Gastrocnemius medialis (tissue), 4 donors: ENCODE data around the gene ADCY5. TPM values are rescaled to one million over a fixed set of nuclear protein-coding genes. Genes with fewer than 3 reads are reported as not detected.

ENCODE experiments used
- ATAC-seq, 2 donors: fragments of 150-250 bp; one replicate each; pipeline ENCODE4 v1.9.1; 2016
- DNase-seq, 2 donors: peaks; one replicate each; pipeline ENCODE4 v3.0.0-alpha.2; 2019
- H3K27ac ChIP-seq, 4 donors: fragments of 200-600 bp; sonication (generic); 1 replicate in 1 of 4; 2 replicates in 3 of 4; pipeline ENCODE4 v1.5.1; 2016 to 2018; ENCODE audit warnings: mild to moderate bottlenecking in 2 of 4, moderate library complexity in 1 of 4
- H3K27me3 ChIP-seq, 3 donors: fragments of 200-600 bp; sonication (generic) in 2 of 3; 1 replicate in 1 of 3; 2 replicates in 2 of 3; pipeline versions ENCODE4 v1.5.1 to v1.6.0; 2016 to 2019; ENCODE audit warnings: mild to moderate bottlenecking in 1 of 3, moderate library complexity in 1 of 3
- H3K36me3 ChIP-seq, 2 donors: fragments of 200-600 bp; sonication (generic) in 1 of 2; one replicate each; pipeline ENCODE4 v1.5.1; 2017 to 2018
- H3K4me1 ChIP-seq, 2 donors: fragments of 200-600 bp; sonication (generic) in 1 of 2; one replicate each; pipeline ENCODE4 v1.5.1; 2016 to 2017; ENCODE audit warnings: mild to moderate bottlenecking in 2 of 2
- H3K4me3 ChIP-seq, 4 donors: fragments of 200-600 bp; sonication (generic) in 3 of 4; 1 replicate in 1 of 4; 2 replicates in 3 of 4; pipeline ENCODE4 v1.5.1; 2016 to 2019; ENCODE audit warnings: mild to moderate bottlenecking in 2 of 4
- H3K9me3 ChIP-seq, 3 donors: fragments of 200-600 bp; sonication (generic) in 2 of 3; 1 replicate in 1 of 3; 2 replicates in 2 of 3; pipeline ENCODE4 v1.5.1; 2016 to 2019
- CTCF ChIP-seq, 5 experiments: fragments of 450-650 bp in 3 of 5; fragments of 200-600 bp in 2 of 5; sonication (generic) in 2 of 5; IDR thresholded peaks in 4 of 5; conservative IDR thresholded peaks in 1 of 5; 1 replicate in 4 of 5; 2 replicates in 1 of 5; pipeline ENCODE4 v1.5.1; 2016 to 2019; ENCODE audit warnings: antibody characterized with exemption in 5 of 5, mild to moderate bottlenecking in 3 of 5, moderate library complexity in 3 of 5
- POLR2A ChIP-seq, 2 donors: fragments of 450-650 bp; IDR thresholded peaks; one replicate each; pipeline ENCODE4 v1.6.1; 2017; ENCODE audit warnings: antibody characterized with exemption in 2 of 2, mild to moderate bottlenecking in 2 of 2, moderate library complexity in 2 of 2
- in situ Hi-C, 4 donors: fragments of 200-750 bp; cut with MboI; loops; one replicate each; pipeline versions ENCODE4 v1.15.0 to v1.8.0; 2017; ENCODE audit warnings: low sequenced_read_pairs in 4 of 4
- intact Hi-C: fragments of 100-400 bp; cut with DNase I; formaldehyde crosslinking; loops from one replicate; pipeline ENCODE4 v1.15.1; 2023; ENCODE audit warnings: low total_unique reads
- total RNA-seq, 4 donors: library from RNA; depleted of rRNA; stranded (reverse); fragments of >200 nt; gene quantifications; one replicate each; pipeline versions ENCODE4 v1.1.0 to v1.2.3, GENCODE V29; 2016

Gene ADCY5
- total RNA-seq, 4 donors from 2014 or later, result 1.0 to 6.4 (median 4.3) TPM

DNA sequence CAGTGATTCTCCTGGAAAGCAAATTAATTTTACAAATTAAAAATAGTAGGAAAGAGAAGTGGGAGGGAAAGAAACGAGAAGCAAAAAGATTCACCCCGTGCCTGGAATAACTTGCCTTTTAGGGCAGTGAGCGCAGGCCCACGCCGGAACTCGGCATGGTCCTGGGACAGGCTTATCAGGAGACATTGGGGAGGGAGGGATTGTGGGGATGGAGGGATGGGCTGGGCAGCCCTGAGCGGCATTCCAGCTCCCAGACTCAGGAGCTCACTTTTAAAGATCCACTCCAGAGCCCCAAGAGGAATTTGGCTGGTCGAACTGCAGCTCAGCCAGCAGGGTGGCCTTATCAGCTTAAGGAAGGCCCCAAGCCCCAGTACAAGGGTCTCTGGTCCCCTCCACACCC lies 117.9 kb downstream of the ADCY5 start:
- DNase-seq (no peak), ATAC-seq (peak in 1 of 2 donors; percentile 11)
- Histone ChIP-seq H3K4me1 (no peaks in the 10 kb centered on the region), H3K27ac (peak overlapping the region; percentile 14 to 62 (median 56)), H3K27me3 (no peaks in the 10 kb centered on the region), H3K4me3 (no peak overlapping the region), H3K9me3 (no peaks in the 10 kb centered on the region), H3K36me3 (no peaks in the 10 kb centered on the region)
- TF ChIP-seq POLR2A (IDR thresholded peaks at IDR 0.05), result no peak
- TF ChIP-seq CTCF (IDR thresholded peaks at IDR 0.05 in 4 of 5, conservative IDR thresholded peaks at IDR 0.05 in 1 of 5), result no peak
- intact Hi-C loops (no loop called here), in situ Hi-C loops (loop anchor here (5.0 to 25.0 kb wide), 3 partner anchors 156 to 226 kb away; no protein-coding TSS in a partner anchor)

GRCh38 chr3:123330441-123330991 lies 118.4 kb downstream of the ADCY5 start:
- no peaks in the 10 kb centered on the region for H3K36me3 ChIP-seq
- no peaks in the 10 kb centered on the region for H3K27me3 ChIP-seq
- H3K4me3 ChIP-seq, result no peak overlapping the region
- in situ Hi-C loops (loop anchor here (5.0 to 25.0 kb wide), 3 partner anchors 157 to 227 kb away; no protein-coding TSS in a partner anchor), intact Hi-C loops (no loop called here)
- DNase-seq (no peak), ATAC-seq (peak in 1 of 2 donors; percentile 22)
- peak overlapping the region; percentile 41 to 57 (median 46) for H3K27ac ChIP-seq
- H3K9me3 ChIP-seq, result no peaks in the 10 kb centered on the region
- no peaks in the 10 kb centered on the region for H3K4me1 ChIP-seq
- no peak for TF ChIP-seq CTCF (IDR thresholded peaks at IDR 0.05 in 4 of 5, conservative IDR thresholded peaks at IDR 0.05 in 1 of 5)
- no peak for TF ChIP-seq POLR2A (IDR thresholded peaks at IDR 0.05)

DNA sequence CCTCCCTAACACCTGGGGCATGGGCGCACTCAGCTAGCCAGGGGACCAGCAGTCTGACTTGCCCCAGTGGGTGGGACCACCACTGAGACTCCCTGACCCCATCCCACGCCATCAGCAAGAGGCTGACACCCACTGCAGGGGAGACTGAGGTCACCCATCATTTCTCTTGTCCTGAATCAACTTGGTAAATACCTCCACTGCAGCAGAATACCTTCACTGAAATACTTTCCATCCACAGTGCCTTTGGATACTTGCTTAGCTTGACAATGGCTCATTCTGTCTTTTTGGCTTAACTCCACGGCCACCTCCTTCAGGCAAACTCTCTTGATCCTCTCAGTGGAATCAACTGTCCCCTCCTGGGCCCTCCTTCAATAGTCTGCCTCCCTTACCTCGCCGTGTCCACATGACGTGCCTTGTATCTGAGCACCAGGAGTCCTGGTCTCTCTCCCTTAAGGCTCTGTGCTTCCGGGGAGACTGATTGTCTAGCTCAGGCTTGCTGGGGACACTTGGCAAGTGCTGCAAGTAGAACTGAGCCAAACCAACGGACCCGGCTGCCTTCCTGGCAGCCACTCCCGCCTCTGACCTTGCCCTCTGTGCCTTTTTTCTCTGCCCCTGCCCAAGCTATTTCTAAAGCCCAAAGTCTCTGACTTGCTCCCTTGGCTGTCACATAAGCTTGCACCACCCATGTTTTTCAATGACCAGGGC lies 119.1 kb downstream of the ADCY5 start:
- ATAC-seq (no peak), DNase-seq (no peak)
- in situ Hi-C loops (loop anchor here (5.0 to 25.0 kb wide), 4 partner anchors 158 to 228 kb away; no protein-coding TSS in a partner anchor), intact Hi-C loops (loop anchor here (1.0 to 2.0 kb wide), 2 partner anchors 160 to 229 kb away; no protein-coding TSS in a partner anchor)
- Histone ChIP-seq H3K4me3 (no peak overlapping the region), H3K9me3 (no peaks in the 10 kb centered on the region), H3K27me3 (no peaks in the 10 kb centered on the region), H3K36me3 (no peaks in the 10 kb centered on the region), H3K27ac (peak overlapping the region; percentile 41 to 57 (median 46)), H3K4me1 (no peaks in the 10 kb centered on the region)
- TF ChIP-seq CTCF (IDR thresholded peaks at IDR 0.05 in 4 of 5, conservative IDR thresholded peaks at IDR 0.05 in 1 of 5), result no peak
- TF ChIP-seq POLR2A (IDR thresholded peaks at IDR 0.05), result no peak

DNA sequence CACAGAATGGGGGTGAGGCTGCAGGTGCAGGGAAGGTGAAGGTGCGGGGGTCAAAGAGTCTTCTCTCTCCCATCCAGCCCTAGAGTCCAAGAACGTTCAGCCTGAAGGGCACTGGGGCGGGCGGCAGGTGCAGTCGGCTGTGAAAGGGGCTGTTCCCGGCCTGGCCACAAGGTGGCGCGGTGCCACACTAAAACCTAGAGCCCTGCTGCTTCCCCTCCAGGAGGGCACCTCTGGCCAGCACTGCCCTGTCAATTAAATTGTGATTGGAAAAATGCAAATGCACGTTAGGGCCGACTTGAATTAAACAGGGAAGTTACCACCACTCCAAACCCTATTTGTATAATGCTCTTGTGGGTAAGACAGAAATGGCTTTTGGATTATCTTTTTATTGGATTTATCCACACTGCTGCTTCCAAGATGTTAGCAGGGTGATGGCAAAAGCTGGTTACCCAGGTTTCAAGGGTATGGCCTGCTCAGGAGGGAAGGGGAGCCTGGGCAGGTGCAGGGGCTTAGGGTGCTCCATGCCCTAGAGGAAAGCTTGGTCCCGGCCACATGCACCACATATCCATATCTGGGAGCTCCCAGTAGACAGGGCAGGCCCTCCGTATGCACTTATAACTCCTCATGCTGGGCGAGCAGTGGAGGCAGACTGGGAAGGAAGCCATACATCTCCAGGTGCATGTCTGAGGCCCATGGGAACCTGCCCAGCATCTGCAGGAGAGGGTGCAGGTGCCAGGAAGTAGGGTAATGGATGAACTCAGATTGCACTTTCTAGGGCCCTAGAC lies 119.8 kb downstream of the ADCY5 start:
- H3K36me3 ChIP-seq, result no peaks in the 10 kb centered on the region
- H3K27ac ChIP-seq, result no peak overlapping the region
- intact Hi-C loops, result loop anchor here (1.0 to 2.0 kb wide), 2 partner anchors 160 to 230 kb away; no protein-coding TSS in a partner anchor
- H3K4me1 ChIP-seq, result no peaks in the 10 kb centered on the region
- TF ChIP-seq CTCF (IDR thresholded peaks at IDR 0.05 in 4 of 5, conservative IDR thresholded peaks at IDR 0.05 in 1 of 5) (peak; percentile 75 to 95 (median 88)), POLR2A (IDR thresholded peaks at IDR 0.05) (no peak)
- no peak overlapping the region for H3K4me3 ChIP-seq
- DNase-seq (peak; percentile 49 to 63), ATAC-seq (peak; percentile 70 to 84)
- H3K9me3 ChIP-seq, result no peaks in the 10 kb centered on the region
- H3K27me3 ChIP-seq, result no peaks in the 10 kb centered on the region
- in situ Hi-C loops, result loop anchor here (5.0 to 25.0 kb wide), 3 partner anchors 158 to 228 kb away; no protein-coding TSS in a partner anchor
